Naive B cell (primary cell): ENCODE data around the gene IMMP1L. TPM values are rescaled to one million over a fixed set of nuclear protein-coding genes. Genes with fewer than 3 reads are reported as not detected.
A peak's percentile ranks its signal among the peaks of the same experiment; 100 is the strongest.
"Not testable (repeated sequence)": the region's sequence is repeated elsewhere in the genome, so short reads cannot be mapped to it uniquely, and the experiment has no call there.

Experiments used
- ATAC-seq, 2 donors: fragments of 150-1000 bp; cut with Tn5 transposase; 2 replicates each; pipeline ENCODE4 v1.10.0; 2021; ENCODE audit warnings: low read depth in 2 of 2, mild to moderate bottlenecking in 2 of 2, moderate library complexity in 2 of 2
- DNase-seq: peaks from one replicate; pipeline ENCODE4 v3.0.0; 2022
- H3K27ac Mint-ChIP-seq, 6 donors: one replicate each; pipeline ENCODE4 v1.8.0; 2020 to 2022; ENCODE audit warnings: mild to moderate bottlenecking in 6 of 6, mixed read lengths in 6 of 6, moderate library complexity in 5 of 6, inconsistent platforms in 2 of 6
- H3K27me3 Mint-ChIP-seq, 3 donors: one replicate each; pipeline ENCODE4 v1.8.0; 2021 to 2022; ENCODE audit warnings: mixed read lengths in 3 of 3, mild to moderate bottlenecking in 1 of 3
- H3K36me3 Mint-ChIP-seq, 2 donors: one replicate each; pipeline ENCODE4 v1.8.0; 2020 to 2022; ENCODE audit warnings: mixed read lengths in 2 of 2, inconsistent platforms in 1 of 2, mild to moderate bottlenecking in 1 of 2
- H3K4me1 Mint-ChIP-seq, 3 donors: one replicate each; pipeline ENCODE4 v1.8.0; 2020 to 2022; ENCODE audit warnings: mixed read lengths in 3 of 3, inconsistent platforms in 1 of 3, mild to moderate bottlenecking in 1 of 3, moderate library complexity in 1 of 3
- H3K4me3 Mint-ChIP-seq, 8 donors: one replicate each; pipeline ENCODE4 v1.8.0; 2020 to 2022; ENCODE audit warnings: mild to moderate bottlenecking in 8 of 8, mixed read lengths in 8 of 8, moderate library complexity in 8 of 8, inconsistent platforms in 2 of 8
- H3K9me3 Mint-ChIP-seq, 7 donors: one replicate each; pipeline ENCODE4 v1.8.0; 2020 to 2022; ENCODE audit warnings: mixed read lengths in 7 of 7, mild to moderate bottlenecking in 5 of 7, inconsistent platforms in 2 of 7, moderate library complexity in 1 of 7
- polyA plus RNA-seq, 6 donors: library from polyadenylated mRNA; unstranded; fragments of 300-500 nt; fragmentation: Illumina TruSeq; gene quantifications; one replicate each; pipeline ENCODE4 v1.2.3, GENCODE V29; 2021; ENCODE audit warnings: low read depth in 6 of 6

IMMP1L gene
- polyA plus RNA-seq, 6 donors from 2014 or later, result 32.2 to 50.9 (median 48.1) TPM

DNA sequence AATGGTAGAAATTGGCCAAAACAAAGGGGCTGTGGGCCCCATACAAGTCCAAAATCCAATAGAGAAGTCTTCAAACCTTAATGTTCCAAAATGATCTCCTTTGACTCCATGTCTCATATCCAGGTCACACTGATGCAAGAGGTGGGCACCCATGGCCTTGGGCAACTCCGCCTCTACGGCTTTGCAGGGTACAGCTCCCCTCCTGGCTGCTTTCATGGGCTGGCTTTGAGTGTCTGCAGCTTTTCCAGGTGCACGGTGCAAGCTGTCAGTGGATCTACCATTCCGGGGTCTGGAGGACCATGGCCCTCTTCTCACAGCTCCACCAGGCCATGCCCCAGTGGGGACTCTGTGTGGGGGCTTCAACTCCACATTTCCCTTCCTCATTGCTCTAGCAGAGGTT, 15.7 kb downstream of the IMMP1L start:
- not testable (repeated sequence) for H3K27me3 Mint-ChIP-seq, H3K27ac Mint-ChIP-seq, DNase-seq, H3K9me3 Mint-ChIP-seq, H3K4me3 Mint-ChIP-seq, ATAC-seq
- peaks cover 22 to 32% of the 10 kb centered on the region in 2 donors for H3K36me3 Mint-ChIP-seq
- peaks cover 9 to 30% (median 24%) of the 10 kb centered on the region in 3 donors for H3K4me1 Mint-ChIP-seq

DNA sequence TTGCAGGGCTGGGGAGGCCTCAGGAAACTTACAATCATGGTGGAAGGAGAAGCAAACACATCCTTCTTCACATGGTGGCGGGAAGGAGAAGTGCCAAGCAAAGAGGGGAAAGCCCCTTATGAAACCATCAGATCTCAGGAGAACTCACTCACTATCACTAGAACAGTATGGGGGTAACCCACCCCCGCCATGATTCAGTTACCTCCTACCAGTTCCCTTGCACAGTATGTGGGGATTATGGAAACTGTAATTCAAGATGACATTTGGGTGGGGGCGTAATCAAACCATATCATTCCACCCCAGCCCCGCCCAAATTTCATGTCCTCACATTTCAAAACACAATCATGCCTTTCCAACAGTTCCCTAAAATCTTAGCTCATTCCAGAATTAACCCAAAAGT, 16.2 kb downstream of the IMMP1L start:
- Mint-ChIP-seq H3K27ac (peak overlapping the region in 1 of 6 donors; percentile 26), H3K36me3 (peaks cover 22 to 32% of the 10 kb centered on the region in 2 donors), H3K4me3 (no peak overlapping the region), H3K27me3 (no peaks in the 10 kb centered on the region), H3K4me1 (peaks cover 9 to 27% (median 24%) of the 10 kb centered on the region in 3 donors), H3K9me3 (peaks cover 0 to 8% (median 4%) of the 10 kb centered on the region in 7 donors)
- DNase-seq (no peak), ATAC-seq (no peak)

DNA sequence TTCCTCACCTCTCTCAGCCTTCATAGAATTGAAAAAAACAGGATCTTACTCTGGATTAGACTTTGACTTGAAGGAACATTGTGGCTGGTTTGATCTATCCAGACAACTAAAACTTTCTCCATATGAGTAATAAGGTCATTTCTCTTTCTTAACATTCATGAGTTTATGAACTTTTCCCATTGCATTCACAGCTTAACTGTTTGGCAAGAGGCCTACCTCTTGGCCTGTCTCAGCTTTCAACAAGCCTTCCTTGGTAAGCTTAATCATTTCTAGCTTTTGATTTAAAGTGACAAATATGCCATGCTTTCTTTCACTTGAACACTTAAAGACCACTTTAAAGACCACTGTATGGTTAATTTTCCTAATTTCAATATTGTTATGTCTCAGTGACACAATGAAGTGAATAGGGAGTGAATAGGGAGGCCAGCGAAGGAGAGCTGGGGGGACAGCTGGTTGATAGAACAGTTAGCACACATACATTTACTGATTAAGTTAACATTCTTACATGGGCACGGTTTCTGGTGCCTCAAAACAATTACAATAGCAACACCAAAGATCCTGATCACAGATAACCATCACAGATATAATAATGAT, 17.0 kb downstream of the IMMP1L start:
- DNase-seq (no peak), ATAC-seq (no peak)
- Mint-ChIP-seq H3K4me1 (peaks cover 9 to 35% (median 24%) of the 10 kb centered on the region in 3 donors), H3K36me3 (peaks cover 22 to 32% of the 10 kb centered on the region in 2 donors), H3K9me3 (peaks cover 0 to 8% (median 4%) of the 10 kb centered on the region in 7 donors), H3K27ac (no peak overlapping the region), H3K27me3 (no peaks in the 10 kb centered on the region), H3K4me3 (no peak overlapping the region)

DNA sequence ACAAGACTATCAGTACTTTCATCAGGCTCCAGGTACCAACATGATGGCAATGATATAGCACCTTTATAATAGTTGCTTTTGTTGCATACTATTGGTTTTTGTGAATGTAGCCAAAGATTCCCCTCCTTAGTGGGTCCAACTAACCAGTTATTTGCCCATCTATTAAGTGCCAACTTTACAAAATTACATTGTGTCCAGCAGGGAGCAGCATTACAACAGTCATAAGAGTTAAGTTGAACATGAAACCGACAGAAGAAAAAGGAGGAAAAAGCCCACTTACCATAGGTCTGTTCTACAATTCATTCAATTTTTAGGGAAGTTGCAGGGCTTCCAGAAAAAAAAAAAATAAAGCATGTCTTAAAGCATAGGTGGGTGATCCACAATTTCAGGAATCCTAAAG, 21.6 kb downstream of the IMMP1L start:
- peak; percentile 8 for DNase-seq
- Mint-ChIP-seq H3K27ac (no peak overlapping the region), H3K27me3 (no peaks in the 10 kb centered on the region), H3K36me3 (peaks cover 0 to 14% of the 10 kb centered on the region in 2 donors), H3K4me3 (no peak overlapping the region), H3K9me3 (no peaks in the 10 kb centered on the region), H3K4me1 (peaks cover 3 to 30% (median 15%) of the 10 kb centered on the region in 3 donors)
- no peak for ATAC-seq

DNA sequence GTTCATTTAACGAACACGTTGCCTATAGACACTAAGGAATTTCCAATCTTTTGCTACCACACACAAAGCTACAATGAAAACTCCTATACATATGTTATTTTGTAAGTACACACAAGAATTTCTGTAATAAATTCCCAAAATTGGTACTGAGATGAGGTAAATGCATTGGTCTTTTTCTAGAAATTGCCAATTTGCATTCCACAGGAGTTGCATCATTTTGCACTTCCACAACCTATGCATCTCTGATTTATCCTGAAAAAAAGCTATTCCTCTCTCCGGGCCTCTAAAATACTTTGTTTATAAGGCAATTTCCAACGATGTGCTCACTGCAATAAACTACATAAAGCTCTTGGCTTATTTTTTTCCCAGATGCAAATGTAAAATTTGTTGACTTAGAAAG, 24.9 kb downstream of the IMMP1L start:
- ATAC-seq, result no peak
- H3K27me3 Mint-ChIP-seq, result no peaks in the 10 kb centered on the region
- H3K4me3 Mint-ChIP-seq, result no peak overlapping the region
- H3K4me1 Mint-ChIP-seq, result peaks cover 0 to 14% (median 0%) of the 10 kb centered on the region in 3 donors
- H3K36me3 Mint-ChIP-seq, result peaks cover 0 to 2% of the 10 kb centered on the region in 2 donors
- DNase-seq, result no peak
- H3K27ac Mint-ChIP-seq, result no peak overlapping the region
- no peaks in the 10 kb centered on the region for H3K9me3 Mint-ChIP-seq

DNA sequence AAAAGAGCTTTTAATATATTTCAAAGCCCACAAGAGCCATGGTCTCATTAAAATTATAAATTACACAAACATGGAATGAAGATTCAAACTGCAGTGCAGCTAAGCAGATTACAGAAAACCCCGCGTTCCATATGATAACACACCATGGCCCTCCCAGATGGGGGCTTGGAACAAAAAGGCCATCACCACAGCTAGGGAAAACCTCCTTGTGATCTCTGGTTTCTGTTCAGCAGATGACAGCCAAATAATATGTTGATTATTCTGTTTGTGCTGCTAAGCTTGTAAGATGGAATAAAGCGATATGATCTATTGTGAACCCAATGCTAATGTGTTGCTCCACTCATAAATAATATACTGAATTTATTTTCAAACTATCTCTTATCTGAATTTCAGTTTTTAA, 28.5 kb downstream of the IMMP1L start:
- Mint-ChIP-seq H3K4me3 (no peak overlapping the region), H3K27me3 (no peaks in the 10 kb centered on the region), H3K27ac (no peak overlapping the region), H3K9me3 (no peaks in the 10 kb centered on the region), H3K4me1 (no peaks in the 10 kb centered on the region), H3K36me3 (no peaks in the 10 kb centered on the region)
- ATAC-seq (no peak), DNase-seq (no peak)

DNA sequence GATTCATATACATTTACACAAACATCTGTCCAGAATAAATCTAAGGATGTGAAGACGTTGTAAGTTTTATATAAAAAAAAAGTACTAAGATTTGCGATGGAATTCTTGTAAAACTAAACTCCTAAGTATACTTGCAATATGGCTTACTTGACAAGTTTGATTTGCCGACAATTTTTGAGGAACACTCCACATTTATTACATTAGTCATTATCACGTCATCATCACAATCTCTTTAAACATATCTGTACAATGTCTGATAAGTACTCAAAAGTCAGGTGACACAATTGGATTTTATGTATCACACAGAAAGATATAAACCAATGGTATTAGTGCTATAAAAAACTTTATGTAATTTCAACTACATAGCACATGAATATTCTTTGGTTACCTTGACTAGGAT, 30.4 kb downstream of the IMMP1L start:
- no peaks in the 10 kb centered on the region for H3K36me3 Mint-ChIP-seq
- no peaks in the 10 kb centered on the region for H3K9me3 Mint-ChIP-seq
- no peak for DNase-seq
- H3K27me3 Mint-ChIP-seq, result no peaks in the 10 kb centered on the region
- no peak overlapping the region for H3K27ac Mint-ChIP-seq
- H3K4me3 Mint-ChIP-seq, result no peak overlapping the region
- ATAC-seq, result no peak
- no peaks in the 10 kb centered on the region for H3K4me1 Mint-ChIP-seq

DNA sequence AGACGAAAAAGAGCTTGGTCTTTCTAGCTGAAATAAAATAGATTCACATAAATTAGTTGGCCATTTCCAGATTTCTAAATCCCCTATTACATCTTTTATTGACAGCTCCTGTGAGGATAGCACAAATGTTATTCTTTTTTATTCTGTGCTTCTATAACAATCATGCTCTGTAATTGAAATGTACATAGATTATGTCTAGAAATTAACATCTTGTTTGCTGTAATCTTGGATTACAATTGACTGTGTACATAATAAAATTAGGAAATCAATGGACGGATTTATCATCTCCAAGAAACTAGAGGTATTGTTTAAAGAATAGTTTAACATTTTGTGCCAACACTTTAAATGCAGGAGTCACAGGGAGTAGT, 31.2 kb downstream of the IMMP1L start:
- Mint-ChIP-seq H3K36me3 (no peaks in the 10 kb centered on the region), H3K4me3 (no peak overlapping the region), H3K27ac (no peak overlapping the region), H3K4me1 (no peaks in the 10 kb centered on the region), H3K9me3 (no peaks in the 10 kb centered on the region), H3K27me3 (no peaks in the 10 kb centered on the region)
- no peak for ATAC-seq
- no peak for DNase-seq

DNA sequence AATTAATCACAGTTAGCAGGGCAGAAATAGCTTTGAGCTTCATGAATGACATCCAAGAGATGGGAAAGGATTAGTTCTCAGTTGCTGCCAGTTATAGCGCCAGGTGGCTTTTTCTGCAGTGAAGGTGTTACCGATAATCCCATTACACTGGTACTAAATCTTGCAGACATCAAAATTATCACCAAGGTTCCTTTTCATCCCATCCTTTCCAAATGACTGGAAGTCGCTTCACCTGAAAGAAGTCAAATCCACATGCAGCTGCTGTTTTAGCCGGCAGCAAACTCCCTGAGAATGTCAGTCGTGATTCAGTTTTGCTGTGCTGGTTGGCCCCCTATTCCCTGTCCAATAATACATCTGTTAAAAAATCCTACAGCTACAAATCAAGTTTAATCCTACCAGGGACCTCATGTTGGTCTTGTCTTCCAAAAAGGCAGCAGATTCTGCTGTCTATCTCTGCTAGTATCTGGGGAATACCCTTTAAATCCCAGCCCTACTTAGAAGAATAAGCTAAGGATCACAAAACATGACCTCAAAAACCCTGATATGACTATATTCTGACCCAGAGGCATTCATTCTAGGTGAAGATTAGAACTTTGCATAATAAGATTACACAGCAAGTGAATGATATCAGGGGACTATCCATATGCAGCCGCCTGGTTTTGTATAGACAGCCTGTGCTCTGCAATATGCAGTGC, 31.7 kb downstream of the IMMP1L start:
- H3K27ac Mint-ChIP-seq, result no peak overlapping the region
- DNase-seq, result no peak
- no peaks in the 10 kb centered on the region for H3K4me1 Mint-ChIP-seq
- no peaks in the 10 kb centered on the region for H3K36me3 Mint-ChIP-seq
- H3K9me3 Mint-ChIP-seq, result no peaks in the 10 kb centered on the region
- H3K4me3 Mint-ChIP-seq, result no peak overlapping the region
- H3K27me3 Mint-ChIP-seq, result no peaks in the 10 kb centered on the region
- ATAC-seq, result no peak

DNA sequence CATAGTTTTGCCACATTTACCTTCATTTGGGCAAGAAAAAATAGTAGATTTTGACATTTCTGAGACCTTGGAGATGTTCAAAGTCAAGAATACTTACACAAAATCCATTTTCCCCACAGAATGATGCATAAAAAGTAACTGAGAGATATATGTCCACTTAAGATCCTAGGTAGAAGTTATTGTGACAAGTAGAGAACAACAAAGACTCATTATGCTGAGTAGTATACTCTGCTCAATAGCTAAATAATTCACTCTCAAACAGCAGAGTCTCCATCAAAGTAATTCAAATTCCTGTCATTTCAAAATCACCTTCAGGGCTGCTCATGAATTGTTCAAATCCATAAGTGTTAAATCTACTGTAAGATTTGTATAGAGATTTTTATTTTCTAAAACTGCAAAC, 35.3 kb downstream of the IMMP1L start:
- Mint-ChIP-seq H3K27me3 (no peaks in the 10 kb centered on the region), H3K4me3 (no peak overlapping the region), H3K4me1 (no peaks in the 10 kb centered on the region), H3K27ac (no peak overlapping the region), H3K36me3 (peaks cover 7 to 8% of the 10 kb centered on the region in 2 donors), H3K9me3 (peaks cover 0 to 7% (median 0%) of the 10 kb centered on the region in 7 donors)
- DNase-seq (no peak), ATAC-seq (no peak)

DNA sequence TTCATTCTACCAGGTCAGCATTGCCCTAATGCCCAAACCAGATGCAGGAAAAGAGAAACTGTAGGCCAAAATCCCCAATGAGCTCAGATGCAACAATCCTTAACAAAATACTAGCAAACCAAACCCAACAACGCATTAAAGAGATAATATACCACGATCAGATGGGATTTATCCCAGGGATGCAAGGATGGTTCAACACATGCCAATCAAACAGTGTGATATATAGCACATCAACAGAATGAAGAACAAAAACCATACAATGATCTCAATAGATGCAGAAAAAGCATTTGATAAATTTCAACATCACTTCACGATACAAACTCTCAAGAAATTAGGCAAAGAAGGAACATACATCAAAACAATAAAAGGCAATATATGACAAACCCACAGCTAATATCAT, 45.0 kb downstream of the IMMP1L start:
- H3K27ac Mint-ChIP-seq, result no peak overlapping the region
- H3K4me3 Mint-ChIP-seq, result no peak overlapping the region
- H3K27me3 Mint-ChIP-seq, result no peaks in the 10 kb centered on the region
- H3K36me3 Mint-ChIP-seq, result peaks cover 14 to 34% of the 10 kb centered on the region in 2 donors
- H3K4me1 Mint-ChIP-seq, result peaks cover 0 to 13% (median 1%) of the 10 kb centered on the region in 3 donors
- DNase-seq (no peak), ATAC-seq (no peak)
- H3K9me3 Mint-ChIP-seq, result peaks cover 5 to 24% (median 16%) of the 10 kb centered on the region in 7 donors

DNA sequence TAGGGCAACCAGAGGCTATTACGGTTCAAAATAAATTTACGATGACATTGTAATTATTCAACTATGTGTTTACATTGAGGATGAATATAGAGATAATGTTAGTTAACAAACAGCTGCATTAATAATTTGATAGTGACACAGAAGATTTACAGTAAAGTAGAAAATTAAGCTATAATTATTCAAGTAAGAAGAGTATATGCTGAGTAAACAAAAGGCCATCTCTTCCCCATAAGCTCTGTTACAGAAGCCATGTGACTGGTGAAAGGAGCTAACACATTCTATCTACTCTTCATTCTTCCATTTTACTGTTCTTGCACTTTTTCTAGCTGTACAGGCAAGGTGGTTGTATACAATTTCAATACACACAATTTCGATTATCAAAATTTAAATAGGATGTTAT, 54.2 kb downstream of the IMMP1L start:
- H3K4me1 Mint-ChIP-seq, result no peaks in the 10 kb centered on the region
- DNase-seq (no peak), ATAC-seq (no peak)
- no peaks in the 10 kb centered on the region for H3K27me3 Mint-ChIP-seq
- no peak overlapping the region for H3K4me3 Mint-ChIP-seq
- H3K9me3 Mint-ChIP-seq, result no peaks in the 10 kb centered on the region
- peaks cover 11 to 33% of the 10 kb centered on the region in 2 donors for H3K36me3 Mint-ChIP-seq
- H3K27ac Mint-ChIP-seq, result no peak overlapping the region

DNA sequence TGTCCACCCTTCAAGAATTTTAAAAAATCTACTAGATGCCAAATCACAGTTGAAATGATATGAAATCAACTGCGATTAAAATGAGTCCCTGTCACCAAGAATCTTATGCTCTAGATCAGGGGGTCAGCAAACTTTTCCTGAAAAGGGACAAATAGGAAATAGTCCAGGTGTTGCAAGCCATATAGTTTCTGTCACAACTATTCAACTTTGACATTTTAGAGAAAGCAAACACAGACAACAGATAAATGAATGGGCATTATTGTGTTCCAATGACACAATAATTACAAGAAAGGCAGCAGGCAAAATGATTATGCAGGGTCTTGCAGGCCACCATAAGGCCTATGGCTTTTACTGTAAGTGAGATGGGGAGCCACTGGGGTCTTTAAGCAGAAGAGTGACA, 58.6 kb downstream of the IMMP1L start:
- Mint-ChIP-seq H3K27ac (no peak overlapping the region), H3K4me3 (no peak overlapping the region), H3K9me3 (no peaks in the 10 kb centered on the region), H3K4me1 (no peaks in the 10 kb centered on the region), H3K27me3 (no peaks in the 10 kb centered on the region), H3K36me3 (peaks cover 20 to 39% of the 10 kb centered on the region in 2 donors)
- no peak for DNase-seq
- no peak for ATAC-seq

DNA sequence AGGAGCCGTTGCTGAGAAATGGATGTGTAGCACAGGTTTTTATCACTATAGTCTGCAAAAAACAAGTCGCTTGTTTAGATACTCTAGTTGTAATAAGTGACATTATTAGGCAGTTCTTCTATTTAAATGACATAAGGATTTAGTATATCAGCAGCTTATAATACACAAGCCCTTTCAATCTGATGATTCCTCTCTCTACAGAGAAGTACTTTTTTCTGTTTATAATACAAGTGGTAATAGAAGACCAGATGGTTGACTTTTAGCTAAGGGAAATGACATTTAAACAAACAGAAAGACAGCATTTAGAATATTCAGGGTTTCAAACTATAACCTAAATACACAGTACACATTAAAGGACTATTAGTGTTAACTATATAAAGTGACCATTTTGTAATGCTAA, 60.4 kb downstream of the IMMP1L start:
- H3K36me3 Mint-ChIP-seq, result peaks cover 22 to 33% of the 10 kb centered on the region in 2 donors
- no peaks in the 10 kb centered on the region for H3K4me1 Mint-ChIP-seq
- H3K9me3 Mint-ChIP-seq, result no peaks in the 10 kb centered on the region
- ATAC-seq, result no peak
- H3K27ac Mint-ChIP-seq, result no peak overlapping the region
- no peak overlapping the region for H3K4me3 Mint-ChIP-seq
- no peaks in the 10 kb centered on the region for H3K27me3 Mint-ChIP-seq
- no peak for DNase-seq
